HG02970 (cell line): ENCODE results near the gene PTPRT.

Experiments used
- ATAC-seq: cut with Tn5 transposase; IDR thresholded peaks from one replicate; pipeline ENCODE4 v1.9.1; 2021; ENCODE audit warnings: mild to moderate bottlenecking, moderate library complexity, moderate number of reproducible peaks; ENCODE audit not compliant: unreplicated experiment, low FRiP score

Gene PTPRT

DNA sequence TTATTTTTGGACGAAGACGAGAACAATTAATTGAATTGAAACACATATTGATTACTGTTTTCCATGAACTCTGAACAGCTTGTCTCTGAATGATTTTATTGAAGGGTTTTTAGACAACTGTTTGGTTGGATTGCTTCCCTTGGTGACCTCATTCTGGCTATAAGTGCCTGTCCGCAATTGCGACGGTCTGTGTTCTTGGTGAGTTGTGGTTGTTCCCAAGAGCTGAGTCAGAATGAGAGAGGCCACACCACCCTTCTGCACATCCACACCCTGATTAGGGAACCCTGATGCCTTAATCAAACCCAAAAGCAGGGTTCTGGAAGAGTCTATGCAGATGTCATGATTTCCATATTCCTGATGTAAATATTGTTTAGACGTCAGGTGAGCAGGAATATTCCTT, 747.0 kb downstream of the PTPRT start:
- ATAC-seq, result no peak

GRCh38 chr20:42441864-42442331, 747.8 kb downstream of the PTPRT start:
- ATAC-seq, result no peak

- ATAC-seq, result no peak
Measured at GRCh38 chr20:42441196-42441863, 748.4 kb downstream of the PTPRT start.

- ATAC-seq, result peak; percentile 90
Measured at GRCh38 chr20:42435230-42435629, 754.5 kb downstream of the PTPRT start.

- ATAC-seq, result no peak
Measured at GRCh38 chr20:42432496-42433334, 757.0 kb downstream of the PTPRT start.

- no peak for ATAC-seq
Measured at GRCh38 chr20:42430598-42430997, 759.1 kb downstream of the PTPRT start.

DNA sequence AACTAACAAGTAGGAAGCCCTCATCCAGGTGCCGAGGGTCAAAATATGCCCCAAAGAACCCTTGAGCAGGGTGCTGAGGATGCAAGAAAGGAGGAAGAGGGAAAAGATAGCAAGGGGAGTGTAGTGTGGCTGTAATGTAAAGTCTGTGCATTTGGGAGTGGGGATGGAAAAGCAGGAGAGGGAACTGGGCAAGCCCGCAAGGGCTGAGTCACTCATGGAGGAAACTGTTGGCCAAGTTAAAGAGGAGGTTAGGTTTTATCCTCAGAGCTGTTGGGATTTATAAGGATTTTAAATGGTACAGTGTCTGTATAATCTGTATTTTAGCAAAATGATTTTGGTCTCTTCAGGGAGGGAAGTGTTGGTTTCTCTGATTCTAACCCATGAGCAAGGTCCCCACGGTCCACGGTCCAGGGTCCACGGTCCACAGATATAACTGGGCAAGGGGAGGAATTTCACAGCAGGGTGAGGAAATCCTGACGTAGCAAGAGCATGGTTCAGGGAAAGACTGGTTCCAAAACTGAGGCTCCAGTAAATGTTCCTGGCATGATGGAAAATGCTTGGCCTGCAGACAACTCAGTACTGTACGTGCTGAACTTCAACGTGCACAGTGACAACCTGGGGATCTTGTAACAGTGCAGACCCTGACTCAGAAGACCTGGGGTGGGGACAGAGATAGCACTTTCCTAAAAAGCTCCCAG, 759.8 kb downstream of the PTPRT start:
- no peak for ATAC-seq

DNA sequence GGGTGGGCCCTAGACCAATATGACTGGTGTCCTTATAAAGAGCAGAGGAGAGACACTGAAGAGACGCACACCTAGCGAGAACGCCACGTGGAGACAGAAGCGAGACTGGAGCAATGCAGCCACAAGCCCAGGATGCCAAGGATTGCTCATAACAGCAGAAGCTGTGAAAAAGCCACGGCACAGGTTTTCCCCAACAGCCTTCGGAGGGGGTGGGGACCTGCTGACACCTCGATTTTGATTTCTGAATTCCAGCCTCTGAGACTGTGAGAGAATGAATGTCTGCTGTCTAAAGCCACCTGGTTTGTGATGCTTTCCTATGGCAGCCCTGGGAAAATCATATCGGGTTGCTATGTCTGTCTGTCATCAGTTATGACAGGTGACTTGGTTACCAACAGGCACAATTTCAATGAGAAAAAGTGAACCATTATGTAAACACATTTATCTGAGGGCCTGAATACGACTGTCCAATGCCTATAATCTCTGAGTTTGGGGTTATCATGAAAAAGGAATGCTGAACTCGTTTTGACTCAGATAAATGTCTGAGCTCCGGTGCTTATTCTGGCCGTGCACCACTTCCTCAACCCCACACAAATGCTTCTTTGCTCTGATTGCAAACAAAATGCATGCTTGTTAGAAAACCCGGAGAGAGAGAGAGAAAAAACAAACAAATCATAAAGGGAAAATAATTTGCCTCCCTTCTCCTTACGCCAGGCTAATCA, 769.7 kb downstream of the PTPRT start:
- no peak for ATAC-seq

- no peak for ATAC-seq
Measured at GRCh38 chr20:42406826-42407225, 782.9 kb downstream of the PTPRT start.

- ATAC-seq, result no peak
Measured at GRCh38 chr20:42402455-42402854, 787.3 kb downstream of the PTPRT start.

DNA sequence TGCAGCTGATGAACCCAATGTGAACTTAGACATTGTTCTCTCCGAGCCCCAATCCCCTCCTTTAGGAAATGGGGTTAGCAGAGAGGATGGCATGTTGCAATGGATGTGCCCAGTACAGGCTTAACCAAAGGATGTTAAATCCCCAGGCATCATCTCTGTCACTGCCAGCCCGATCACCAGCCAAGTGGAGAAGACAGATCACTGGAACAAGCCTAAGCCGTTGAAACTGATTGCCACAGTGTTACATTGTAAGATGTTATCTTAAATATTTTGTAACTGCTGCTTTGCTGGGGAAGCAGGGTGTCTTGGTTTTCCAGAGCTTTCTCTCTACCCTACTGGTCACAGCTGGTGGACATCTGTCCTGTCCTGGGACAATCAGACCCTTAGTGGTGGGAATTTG, 788.1 kb downstream of the PTPRT start:
- no peak for ATAC-seq

DNA sequence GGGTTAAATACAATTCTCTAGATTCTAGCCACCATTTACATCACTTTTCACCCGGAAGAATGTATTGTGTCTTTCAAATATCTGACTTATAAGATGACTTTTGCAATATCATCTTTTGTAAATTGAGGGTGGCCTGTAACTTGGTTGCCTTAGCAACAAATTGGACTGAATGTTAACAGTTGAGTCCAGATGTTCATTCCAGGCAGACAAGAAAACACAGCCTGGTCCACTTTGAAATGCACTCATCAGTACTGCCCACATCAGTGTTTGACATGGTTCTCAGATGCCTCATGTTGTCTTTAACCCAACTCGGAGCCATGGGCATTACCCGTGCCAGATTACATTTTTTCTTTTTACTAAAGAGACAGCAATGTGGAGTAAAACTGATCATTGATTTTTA, 789.9 kb downstream of the PTPRT start:
- ATAC-seq, result no peak

- ATAC-seq, result no peak
Measured at GRCh38 chr20:42392442-42392841, 797.3 kb downstream of the PTPRT start.

GRCh38 chr20:42391807-42392206, 797.9 kb downstream of the PTPRT start:
- no peak for ATAC-seq

DNA sequence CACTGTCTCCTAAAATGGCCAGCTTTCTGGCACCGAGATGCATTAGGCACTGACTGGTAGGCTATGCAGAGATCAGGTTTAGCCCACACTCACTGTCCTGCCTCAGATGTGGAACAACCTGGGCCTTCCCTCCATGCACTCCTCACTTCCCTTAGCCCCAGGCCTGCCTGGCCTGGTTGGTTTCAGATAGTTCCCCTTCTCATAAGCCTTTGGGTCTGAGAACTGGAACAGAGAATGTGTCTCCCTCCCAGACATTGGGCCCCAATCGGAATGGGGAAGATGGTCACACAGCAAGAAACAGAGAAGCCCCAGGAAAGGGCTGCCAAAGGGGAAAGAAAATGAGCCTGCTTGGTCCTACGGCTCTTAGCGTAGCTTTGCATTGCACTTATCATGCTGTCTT, 809.4 kb downstream of the PTPRT start:
- ATAC-seq, result no peak

DNA sequence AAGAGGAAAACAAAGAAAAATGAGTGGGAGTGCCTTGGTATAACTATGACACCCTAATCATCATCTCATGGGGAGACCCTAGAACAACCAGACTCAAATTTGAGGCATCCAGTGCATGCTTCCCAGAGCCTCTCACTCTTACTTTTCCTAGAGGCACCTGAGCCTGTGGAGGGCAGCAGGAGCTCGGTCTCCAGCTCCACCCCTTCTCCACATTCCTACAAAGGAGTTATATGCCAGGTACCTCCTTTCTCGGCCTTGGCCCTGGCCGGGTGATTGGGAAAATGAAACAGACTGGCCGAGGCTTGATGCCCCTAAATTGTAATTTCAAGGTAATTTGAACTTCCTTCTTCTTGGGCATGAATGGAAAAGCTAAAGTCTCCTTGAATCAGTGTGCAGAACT, 810.3 kb downstream of the PTPRT start:
- ATAC-seq, result no peak

DNA sequence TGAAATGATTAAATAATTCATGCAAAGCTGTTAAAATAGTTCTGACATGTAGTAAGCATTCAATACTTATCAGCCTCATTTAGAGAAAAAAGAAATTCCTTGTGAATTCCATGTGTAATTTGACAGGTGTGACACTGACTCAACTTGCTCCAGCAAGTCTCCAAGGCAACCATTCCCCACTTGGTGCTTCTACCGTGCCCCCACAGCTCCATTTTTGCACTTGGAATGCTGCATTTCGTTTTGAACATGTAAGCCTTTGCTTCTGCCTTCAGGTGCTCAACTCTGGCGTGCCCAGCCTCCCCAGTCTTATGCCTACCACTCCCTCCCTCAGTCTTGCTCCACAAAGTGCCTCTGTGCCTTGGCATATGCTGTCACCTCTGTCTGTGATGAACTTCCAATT, 810.9 kb downstream of the PTPRT start:
- no peak for ATAC-seq

GRCh38 chr20:42376131-42376530, 813.6 kb downstream of the PTPRT start:
- ATAC-seq, result no peak

GRCh38 chr20:42373049-42373448, 816.7 kb downstream of the PTPRT start:
- ATAC-seq, result no peak

DNA sequence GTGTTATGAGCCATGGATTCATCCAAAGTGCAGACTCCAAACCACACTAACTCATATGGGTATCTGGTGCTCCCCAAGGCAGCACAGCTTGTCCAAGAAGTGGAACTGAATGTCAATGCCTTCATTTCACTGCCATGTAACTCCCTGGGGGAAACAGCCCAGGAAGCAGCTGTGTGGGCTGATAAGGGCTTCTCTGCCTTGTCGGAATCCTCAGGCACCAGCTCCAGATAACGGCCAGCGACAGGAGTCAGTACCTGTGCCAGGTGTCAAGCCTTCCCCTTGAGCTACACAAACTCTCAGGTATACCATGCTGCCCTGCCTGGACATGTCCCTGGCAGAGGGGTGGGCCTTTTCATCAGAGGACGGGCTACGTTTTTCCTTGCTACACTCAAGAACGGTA, 819.6 kb downstream of the PTPRT start:
- no peak for ATAC-seq

DNA sequence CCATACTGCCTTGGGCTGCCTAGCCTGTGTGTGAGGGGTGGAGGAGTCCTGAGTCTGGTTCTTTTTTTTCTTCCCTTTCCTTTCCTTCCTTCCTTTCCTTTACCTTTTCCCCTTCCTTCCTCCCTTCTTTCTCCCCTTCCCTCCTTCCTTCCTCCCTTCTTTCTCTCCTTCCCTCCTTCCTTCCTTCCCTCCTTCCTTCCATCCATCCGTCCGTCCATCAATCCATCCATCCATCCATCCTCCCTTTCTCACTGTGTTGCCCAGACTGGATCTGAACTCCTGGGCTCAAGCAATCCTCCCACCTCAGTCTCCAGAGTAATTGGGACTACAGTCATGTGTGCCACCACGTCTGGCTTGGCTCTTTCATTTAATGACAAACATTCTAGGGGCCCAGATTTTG, 820.8 kb downstream of the PTPRT start:
- no peak for ATAC-seq
